HG03342 (cell line): ENCODE results near the gene USP32.
"Not testable (repeated sequence)": the region's sequence is repeated elsewhere in the genome, so short reads cannot be mapped to it uniquely, and the experiment has no call there.

ENCODE experiments used
- ATAC-seq: cut with Tn5 transposase; IDR thresholded peaks from one replicate; pipeline ENCODE4 v1.9.1; 2021; ENCODE audit warnings: mild to moderate bottlenecking, moderate library complexity; ENCODE audit not compliant: unreplicated experiment

USP32 gene

DNA sequence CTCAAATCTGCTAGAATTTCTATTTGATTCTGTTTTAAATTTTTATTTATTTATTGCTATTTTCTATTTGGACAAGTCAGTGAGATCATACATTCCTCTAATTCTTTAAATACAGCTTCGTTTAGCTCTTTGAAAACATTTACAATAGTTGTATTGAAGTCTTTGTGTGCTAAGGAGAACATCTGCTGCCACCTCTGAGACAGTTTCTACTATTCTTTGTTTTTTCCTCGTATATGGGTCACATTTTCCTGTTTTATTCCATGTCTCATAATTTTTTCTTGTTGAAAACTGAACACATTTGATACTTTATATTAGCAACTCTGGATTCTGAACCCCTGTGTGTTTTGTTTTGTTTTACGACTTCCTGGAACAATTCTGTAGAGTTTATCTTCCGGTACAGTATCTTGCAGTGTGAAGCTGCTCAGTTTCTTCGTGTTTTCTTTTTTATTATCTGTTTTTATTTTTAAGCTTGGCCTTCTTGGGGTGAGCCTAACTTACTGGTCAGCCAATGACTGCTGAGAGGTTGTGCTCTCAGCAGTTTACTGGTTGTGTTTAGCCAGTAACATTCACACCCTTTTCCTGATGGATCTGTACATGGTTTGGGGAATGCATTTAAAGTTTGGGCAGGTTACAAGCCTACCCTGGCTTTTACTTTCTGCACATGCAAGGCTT is 143.2 kb downstream of the USP32 start:
- no peak for ATAC-seq

DNA sequence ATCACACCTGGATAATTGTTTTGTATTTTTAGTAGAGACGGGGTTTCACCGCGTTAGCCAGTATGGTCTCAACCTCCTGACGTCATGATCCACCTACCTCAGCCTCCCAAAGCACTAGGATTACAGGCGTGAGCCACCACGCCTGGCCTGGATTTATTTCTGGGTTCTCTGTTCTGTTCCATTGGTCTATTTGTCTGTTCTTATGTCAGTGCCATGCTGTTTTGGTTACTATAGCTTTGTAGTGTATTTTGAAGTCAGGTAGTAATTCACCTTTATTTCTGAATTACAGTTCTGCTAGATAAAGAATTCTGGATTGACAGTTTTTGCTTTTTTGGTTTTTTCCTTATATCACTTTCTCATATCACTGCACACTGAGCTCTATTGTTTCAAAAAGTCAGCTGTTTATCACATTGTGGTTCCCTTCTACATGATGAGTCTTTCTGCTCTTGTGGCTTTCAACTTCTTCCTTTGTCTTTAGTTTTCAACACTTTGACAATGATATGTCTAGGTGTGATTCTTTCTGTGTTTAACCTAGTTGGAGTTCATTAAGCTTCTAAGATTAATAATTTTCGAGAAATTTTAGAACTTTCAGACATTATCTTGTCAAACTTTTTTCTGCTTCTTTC is 144.0 kb downstream of the USP32 start:
- no peak for ATAC-seq

DNA sequence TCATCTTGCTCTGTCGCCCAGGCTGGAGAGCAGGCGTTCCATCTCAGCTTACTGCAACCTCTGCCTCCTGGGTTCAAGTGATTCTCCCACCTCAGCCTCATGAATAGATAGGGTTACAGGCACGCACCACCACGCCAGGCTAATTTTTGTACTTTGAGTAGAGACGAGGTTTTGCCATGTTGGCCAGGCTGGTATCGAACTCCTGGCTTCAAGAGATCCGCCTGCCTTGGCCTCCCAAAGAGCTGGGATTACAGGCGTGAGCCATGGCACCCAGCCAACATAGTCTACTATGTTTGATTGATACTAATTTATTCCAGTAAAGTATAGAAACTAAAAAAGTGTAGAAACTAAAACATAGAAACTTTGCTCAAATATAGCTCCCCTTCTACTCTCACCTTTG is 147.3 kb downstream of the USP32 start:
- no peak for ATAC-seq

- no peak for ATAC-seq
These were observed 151.6 kb downstream of the USP32 start for GRCh38 chr17:60240290-60240689.

- no peak for ATAC-seq
These were observed 160.2 kb downstream of the USP32 start for GRCh38 chr17:60231691-60232090.

- no peak for ATAC-seq
These were observed 160.7 kb downstream of the USP32 start for GRCh38 chr17:60231234-60231633.

- ATAC-seq: no peak
These were observed 161.6 kb downstream of the USP32 start for GRCh38 chr17:60230358-60230757.

- no peak for ATAC-seq
These were observed 162.6 kb downstream of the USP32 start for GRCh38 chr17:60229188-60229802.

- ATAC-seq: not testable (repeated sequence)
These were observed 164.7 kb downstream of the USP32 start for GRCh38 chr17:60227276-60227675.

GRCh38 chr17:60224064-60224463 is 167.9 kb downstream of the USP32 start:
- no peak for ATAC-seq

DNA sequence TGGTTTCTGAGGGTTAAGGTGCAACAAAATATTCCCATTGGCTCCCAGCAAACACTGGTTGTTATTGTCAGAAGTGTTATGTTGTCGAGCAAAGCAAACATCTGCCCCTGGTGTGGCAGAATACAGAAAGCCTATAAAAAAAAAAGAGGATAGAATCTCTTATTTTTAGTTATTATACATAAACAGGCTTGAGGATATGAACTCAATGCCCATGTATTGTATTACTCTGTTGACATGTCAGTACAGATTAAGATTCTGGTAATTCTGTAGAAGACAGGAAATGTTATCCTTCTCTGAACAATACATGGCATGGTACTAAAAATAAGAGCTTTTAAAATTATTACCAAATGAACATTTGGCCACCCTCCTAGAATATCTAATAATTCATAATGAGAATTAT is 168.5 kb downstream of the USP32 start:
- no peak for ATAC-seq

GRCh38 chr17:60218774-60219173 is 173.2 kb downstream of the USP32 start:
- not testable (repeated sequence) for ATAC-seq

DNA sequence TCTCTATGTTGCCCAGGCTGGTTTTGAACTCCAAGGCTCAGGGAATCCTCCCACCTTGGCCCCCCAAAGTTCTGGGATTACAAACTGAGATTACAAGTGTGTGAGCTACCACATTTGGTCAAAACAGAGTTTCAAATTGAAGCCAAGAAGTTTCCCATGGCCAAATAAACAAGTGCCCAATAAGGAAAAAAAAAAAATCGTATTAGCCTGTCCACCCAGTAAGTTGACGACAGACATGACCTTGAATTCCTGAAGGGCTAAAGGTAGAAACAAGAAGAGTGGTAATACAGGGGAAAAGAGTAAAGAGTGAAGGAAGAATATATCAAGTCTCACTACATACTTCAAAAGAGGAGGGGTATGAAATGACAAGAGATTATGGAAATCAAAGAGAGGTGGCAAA is 176.0 kb downstream of the USP32 start:
- ATAC-seq: not testable (repeated sequence)

- not testable (repeated sequence) for ATAC-seq
These were observed 180.7 kb downstream of the USP32 start for GRCh38 chr17:60211282-60211681.

DNA sequence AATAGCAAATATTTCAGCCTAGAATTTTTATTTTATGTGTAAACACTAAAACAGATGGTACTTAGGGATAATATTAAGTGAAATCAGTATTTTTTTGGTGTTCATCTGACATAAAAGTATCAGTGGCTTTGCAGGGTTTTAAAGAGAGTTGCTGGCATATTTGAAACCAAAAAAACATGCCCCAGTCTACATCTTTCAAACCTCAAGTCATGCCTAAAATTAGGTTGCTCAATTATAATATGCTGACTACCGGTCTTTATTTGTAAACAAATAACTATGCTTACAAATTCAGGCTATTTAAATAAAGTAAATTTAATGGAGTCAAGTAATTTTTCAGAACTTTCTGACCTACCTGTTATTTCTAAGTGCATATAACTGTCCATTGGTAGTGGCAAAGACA is 183.6 kb downstream of the USP32 start:
- ATAC-seq: not testable (repeated sequence)

- ATAC-seq: not testable (repeated sequence)
These were observed 186.2 kb downstream of the USP32 start for GRCh38 chr17:60205782-60206181.

- ATAC-seq: not testable (repeated sequence)
These were observed 193.3 kb downstream of the USP32 start for GRCh38 chr17:60198630-60199029.

- ATAC-seq: not testable (repeated sequence)
These were observed 197.8 kb downstream of the USP32 start for GRCh38 chr17:60194141-60194540.

DNA sequence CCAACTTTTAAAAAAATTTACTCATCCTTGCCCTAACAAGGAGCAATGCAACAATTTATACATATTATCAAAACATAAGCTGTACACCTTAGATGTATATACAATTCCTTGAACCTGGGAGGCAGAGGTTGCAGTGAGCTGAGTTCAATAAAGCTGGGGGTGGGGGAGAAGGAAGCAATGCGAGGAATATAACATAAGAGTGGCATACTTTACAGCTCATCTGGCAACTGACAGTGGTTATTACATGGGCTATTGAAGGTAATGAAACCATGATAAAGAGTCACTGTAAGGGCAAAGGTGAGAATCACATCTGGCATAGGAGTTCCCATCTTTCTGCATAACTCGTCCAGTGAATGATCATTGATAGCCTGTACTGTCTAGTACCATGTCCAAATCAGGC is 198.5 kb downstream of the USP32 start:
- ATAC-seq: no peak

- ATAC-seq: not testable (repeated sequence)
These were observed 198.9 kb downstream of the USP32 start for GRCh38 chr17:60193032-60193431.

GRCh38 chr17:60190032-60190431 is 201.9 kb downstream of the USP32 start:
- not testable (repeated sequence) for ATAC-seq

DNA sequence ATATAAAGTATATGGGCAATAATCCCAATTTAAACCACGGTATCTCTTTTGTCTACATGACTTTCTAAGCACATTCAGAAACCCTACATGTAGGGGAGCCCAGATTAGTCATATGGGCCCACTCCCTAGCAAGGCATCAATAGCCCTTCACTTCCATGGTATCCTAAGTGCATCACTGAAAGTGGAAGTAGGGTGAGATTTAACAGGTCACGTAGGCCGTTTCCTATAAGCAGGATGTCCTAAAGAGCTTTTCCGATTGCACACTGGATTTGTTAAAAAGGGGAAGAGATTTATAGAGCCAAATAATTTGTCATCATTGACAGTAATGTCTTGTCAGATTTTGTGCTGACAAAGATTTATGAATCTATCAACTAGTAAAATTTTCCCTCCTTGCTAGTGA is 203.2 kb downstream of the USP32 start:
- no peak for ATAC-seq
